IPS-18a (cell line): ENCODE data around the gene IL1RAP.

Source experiments
- H3K27ac ChIP-seq: one replicate; pipeline ENCODE4 v1.5.1; 2013; ENCODE audit warnings: low read length
- H3K27me3 ChIP-seq: one replicate; pipeline ENCODE4 v1.6.1; 2013; ENCODE audit warnings: mild to moderate bottlenecking, low read length; ENCODE audit not compliant: control insufficient read depth, insufficient read depth
- H3K36me3 ChIP-seq: one replicate; pipeline ENCODE4 v1.6.1; 2013; ENCODE audit warnings: low read depth, low read length; ENCODE audit not compliant: control insufficient read depth
- H3K4me1 ChIP-seq: one replicate; pipeline ENCODE4 v1.6.1; 2013; ENCODE audit warnings: low read depth, low read length; ENCODE audit not compliant: control insufficient read depth
- H3K4me3 ChIP-seq: one replicate; pipeline ENCODE4 v1.5.1; 2013; ENCODE audit warnings: low read length
- H3K9ac ChIP-seq: one replicate; pipeline ENCODE4 v1.6.1; 2013; ENCODE audit warnings: mild to moderate bottlenecking, low read length, moderate library complexity
- H3K9me3 ChIP-seq: one replicate; pipeline ENCODE4 v1.6.1; 2013; ENCODE audit warnings: low read depth, low read length; ENCODE audit not compliant: control insufficient read depth

Gene IL1RAP

GRCh38 chr3:190686011-190686410 is 172.1 kb downstream of the IL1RAP start:
- H3K4me3 ChIP-seq: no peak overlapping the region

GRCh38 chr3:190690246-190690645 is 176.4 kb downstream of the IL1RAP start:
- H3K9ac ChIP-seq: no peak overlapping the region
- no peak overlapping the region for H3K27ac ChIP-seq
- no peaks in the 10 kb centered on the region for H3K9me3 ChIP-seq
- no peak overlapping the region for H3K4me3 ChIP-seq
- no peaks in the 10 kb centered on the region for H3K36me3 ChIP-seq
- no peaks in the 10 kb centered on the region for H3K27me3 ChIP-seq
- no peaks in the 10 kb centered on the region for H3K4me1 ChIP-seq

More at GRCh38 chr3:190686011-190686410, 172.1 kb downstream of the IL1RAP start:
- Histone ChIP-seq H3K9ac (no peak overlapping the region), H3K36me3 (no peaks in the 10 kb centered on the region), H3K27me3 (no peaks in the 10 kb centered on the region), H3K9me3 (no peaks in the 10 kb centered on the region), H3K27ac (no peak overlapping the region), H3K4me1 (no peaks in the 10 kb centered on the region)

GRCh38 chr3:190692256-190692655 is 178.4 kb downstream of the IL1RAP start:
- no peaks in the 10 kb centered on the region for H3K36me3 ChIP-seq
- no peak overlapping the region for H3K9ac ChIP-seq
- no peak overlapping the region for H3K27ac ChIP-seq
- H3K4me1 ChIP-seq: peaks cover 8% of the 10 kb centered on the region
- no peaks in the 10 kb centered on the region for H3K9me3 ChIP-seq
- H3K27me3 ChIP-seq: no peaks in the 10 kb centered on the region
- no peak overlapping the region for H3K4me3 ChIP-seq

- Histone ChIP-seq H3K4me3 (no peak overlapping the region), H3K9ac (no peak overlapping the region)
Observed at GRCh38 chr3:190694335-190695001, 180.6 kb downstream of the IL1RAP start.

GRCh38 chr3:190695225-190695624 is 181.3 kb downstream of the IL1RAP start:
- Histone ChIP-seq H3K27me3 (no peaks in the 10 kb centered on the region), H3K4me3 (no peak overlapping the region), H3K36me3 (no peaks in the 10 kb centered on the region), H3K4me1 (peaks cover 8% of the 10 kb centered on the region), H3K27ac (no peak overlapping the region), H3K9ac (no peak overlapping the region), H3K9me3 (no peaks in the 10 kb centered on the region)

More at GRCh38 chr3:190694335-190695001, 180.6 kb downstream of the IL1RAP start:
- Histone ChIP-seq H3K27me3 (no peaks in the 10 kb centered on the region), H3K4me1 (peaks cover 8% of the 10 kb centered on the region), H3K9me3 (no peaks in the 10 kb centered on the region), H3K36me3 (no peaks in the 10 kb centered on the region), H3K27ac (no peak overlapping the region)

- Histone ChIP-seq H3K4me3 (no peak overlapping the region), H3K9ac (no peak overlapping the region), H3K27ac (no peak overlapping the region), H3K36me3 (no peaks in the 10 kb centered on the region), H3K4me1 (peaks cover 8% of the 10 kb centered on the region), H3K9me3 (no peaks in the 10 kb centered on the region), H3K27me3 (no peaks in the 10 kb centered on the region)
Observed at GRCh38 chr3:190695994-190696393, 182.1 kb downstream of the IL1RAP start.

GRCh38 chr3:190696777-190697501 is 183.1 kb downstream of the IL1RAP start:
- no peak overlapping the region for H3K27ac ChIP-seq
- H3K9ac ChIP-seq: no peak overlapping the region
- H3K9me3 ChIP-seq: no peaks in the 10 kb centered on the region
- peaks cover 8% of the 10 kb centered on the region for H3K4me1 ChIP-seq
- no peaks in the 10 kb centered on the region for H3K27me3 ChIP-seq
- H3K4me3 ChIP-seq: no peak overlapping the region
- no peaks in the 10 kb centered on the region for H3K36me3 ChIP-seq

GRCh38 chr3:190697502-190697830 is 183.6 kb downstream of the IL1RAP start:
- Histone ChIP-seq H3K4me1 (peaks cover 8% of the 10 kb centered on the region), H3K4me3 (no peak overlapping the region), H3K9me3 (no peaks in the 10 kb centered on the region), H3K36me3 (no peaks in the 10 kb centered on the region), H3K27me3 (no peaks in the 10 kb centered on the region), H3K9ac (no peak overlapping the region), H3K27ac (no peak overlapping the region)

GRCh38 chr3:190697901-190698300 is 184.0 kb downstream of the IL1RAP start:
- Histone ChIP-seq H3K4me3 (no peak overlapping the region), H3K27me3 (no peaks in the 10 kb centered on the region), H3K9me3 (no peaks in the 10 kb centered on the region), H3K4me1 (peaks cover 8% of the 10 kb centered on the region), H3K9ac (no peak overlapping the region), H3K36me3 (no peaks in the 10 kb centered on the region), H3K27ac (no peak overlapping the region)

- Histone ChIP-seq H3K4me1 (peaks cover 8% of the 10 kb centered on the region), H3K9ac (no peak overlapping the region), H3K9me3 (no peaks in the 10 kb centered on the region), H3K4me3 (no peak overlapping the region), H3K36me3 (no peaks in the 10 kb centered on the region), H3K27ac (no peak overlapping the region), H3K27me3 (no peaks in the 10 kb centered on the region)
Observed at GRCh38 chr3:190699776-190700175, 185.9 kb downstream of the IL1RAP start.

- no peak overlapping the region for H3K27ac ChIP-seq
- H3K36me3 ChIP-seq: no peaks in the 10 kb centered on the region
- no peak overlapping the region for H3K9ac ChIP-seq
- H3K9me3 ChIP-seq: no peaks in the 10 kb centered on the region
- H3K27me3 ChIP-seq: no peaks in the 10 kb centered on the region
- H3K4me1 ChIP-seq: peaks cover 8% of the 10 kb centered on the region
- no peak overlapping the region for H3K4me3 ChIP-seq
Observed at GRCh38 chr3:190701096-190701532, 187.2 kb downstream of the IL1RAP start.

- Histone ChIP-seq H3K9me3 (no peaks in the 10 kb centered on the region), H3K4me1 (peaks cover 7% of the 10 kb centered on the region), H3K36me3 (no peaks in the 10 kb centered on the region), H3K9ac (no peak overlapping the region), H3K27me3 (no peaks in the 10 kb centered on the region), H3K27ac (no peak overlapping the region), H3K4me3 (no peak overlapping the region)
Observed at GRCh38 chr3:190706582-190706981, 192.7 kb downstream of the IL1RAP start.
